IMR-90 (cell line): Measurements from ENCODE around the gene MAML2. TPM values are rescaled to one million over a fixed set of nuclear protein-coding genes. Genes with fewer than 3 reads are reported as not detected.
A peak's percentile ranks its signal among the peaks of the same experiment; 100 is the strongest.

ENCODE experiments used
- ATAC-seq: fragments of 200-7000 bp; cut with Tn5 transposase; 2 replicates; pipeline ENCODE4 v1.9.1; 2020; ENCODE audit warnings: low read depth, mild to moderate bottlenecking, moderate library complexity
- BruUV-seq: library from RNA; stranded (reverse); fragments of 400-500 nt; replicated peaks from 2 replicates; lab custom pipeline; 2021; lab: Mats Ljungman, UMichigan
- CTCF ChIA-PET: fragments of 300-600 bp; formaldehyde crosslinking; extraction: SDS; loops from one replicate; lab custom pipeline; 2021; ENCODE audit warnings: antibody characterized with exemption; lab: Yijun Ruan, JAX
- POLR2A ChIA-PET: fragments of 300-600 bp; sonication (Branson Sonifier 250); formaldehyde crosslinking; loops from one replicate; lab custom pipeline; 2022; ENCODE audit warnings: antibody characterized with exemption; ENCODE audit not compliant: unreplicated experiment; lab: Charles Lee
- DNase-seq: peaks from one replicate; pipeline ENCODE4 v3.0.0; 2013
- H2AFZ ChIP-seq: replicated peaks from 2 replicates; pipeline ENCODE3; 2013; ENCODE audit warnings: low read length, mild to moderate bottlenecking; ENCODE audit not compliant: poor library complexity
- H2AK5ac ChIP-seq: 2 replicates; pipeline ENCODE4 v1.6.1; 2013; ENCODE audit warnings: low read depth, low read length, inconsistent platforms
- H2AK9ac ChIP-seq: replicated peaks from 2 replicates; pipeline ENCODE3; 2013; ENCODE audit warnings: mild to moderate bottlenecking, low read depth, low read length, moderate library complexity; ENCODE audit not compliant: poor library complexity
- H2BK120ac ChIP-seq: 2 replicates; pipeline ENCODE4 v1.6.1; 2013; ENCODE audit warnings: low read depth, low read length, inconsistent platforms
- H2BK15ac ChIP-seq: 3 replicates; pipeline ENCODE4 v1.6.1; 2013; ENCODE audit warnings: low read depth, low read length, inconsistent platforms
- H2BK20ac ChIP-seq: 2 replicates; pipeline ENCODE4 v1.6.1; 2013; ENCODE audit warnings: low read depth, mild to moderate bottlenecking, inconsistent platforms, low read length, moderate library complexity
- H2BK5ac ChIP-seq: 2 replicates; pipeline ENCODE4 v1.6.1; 2013; ENCODE audit warnings: mild to moderate bottlenecking, low read depth, low read length, inconsistent platforms; ENCODE audit not compliant: poor library complexity, severe bottlenecking
- H3K14ac ChIP-seq: replicated peaks from 2 replicates; pipeline ENCODE4 v1.6.1; 2013; ENCODE audit warnings: low read depth, low read length, inconsistent platforms
- H3K18ac ChIP-seq: 2 replicates; pipeline ENCODE4 v1.6.1; 2013; ENCODE audit warnings: low read depth, low read length, control low read depth
- H3K23ac ChIP-seq: 2 replicates; pipeline ENCODE4 v1.6.1; 2013; ENCODE audit warnings: low read depth, low read length, inconsistent platforms
- H3K27ac ChIP-seq: 2 replicates; pipeline ENCODE4 v1.5.1; 2013; ENCODE audit warnings: mild to moderate bottlenecking, control low read depth, low read length; ENCODE audit not compliant: insufficient read depth
- H3K27me3 ChIP-seq: 2 replicates; pipeline ENCODE4 v1.6.1; 2013; ENCODE audit warnings: low read length; ENCODE audit not compliant: control insufficient read depth, insufficient read depth
- H3K36me3 ChIP-seq: 2 replicates; pipeline ENCODE4 v1.6.1; 2013; ENCODE audit warnings: low read length, mixed read lengths; ENCODE audit not compliant: control insufficient read depth, insufficient read depth
- H3K4ac ChIP-seq: 2 replicates; pipeline ENCODE4 v1.6.1; 2013; ENCODE audit warnings: low read depth, low read length, inconsistent platforms
- H3K4me1 ChIP-seq: 2 replicates; pipeline ENCODE4 v1.6.1; 2013; ENCODE audit warnings: low read length, mixed read lengths; ENCODE audit not compliant: control insufficient read depth, insufficient read depth
- H3K4me2 ChIP-seq: 2 replicates; pipeline ENCODE4 v1.6.1; 2013; ENCODE audit warnings: low read depth, mild to moderate bottlenecking, control low read depth, low read length, moderate library complexity
- H3K4me3 ChIP-seq: 2 replicates; pipeline ENCODE4 v1.5.1; 2013; ENCODE audit warnings: low read depth, mild to moderate bottlenecking, control low read depth, low read length, moderate library complexity; ENCODE audit not compliant: insufficient read depth
- H3K56ac ChIP-seq: 2 replicates; pipeline ENCODE4 v1.6.1; 2013; ENCODE audit warnings: low read length, inconsistent platforms; ENCODE audit not compliant: insufficient read depth; ENCODE audit errors: extremely low read depth
- H3K79me1 ChIP-seq, 2 experiments: 2 replicates each; pipeline ENCODE4 v1.6.1; 2013; ENCODE audit warnings: low read length in 2 of 2, inconsistent platforms in 1 of 2, low read depth in 1 of 2
- H3K9ac ChIP-seq: 2 replicates; pipeline ENCODE4 v1.6.1; 2013; ENCODE audit warnings: low read depth, low read length, control low read depth
- H3K9me1 ChIP-seq: 2 replicates; pipeline ENCODE4 v1.6.1; 2013; ENCODE audit warnings: low read length, inconsistent platforms; ENCODE audit not compliant: insufficient read depth
- H3K9me3 ChIP-seq: 2 replicates; pipeline ENCODE4 v1.6.1; 2013; ENCODE audit warnings: low read length; ENCODE audit not compliant: control insufficient read depth, insufficient read depth
- H4K20me1 ChIP-seq: 2 replicates; pipeline ENCODE4 v1.6.1; 2013; ENCODE audit warnings: low read length, inconsistent platforms; ENCODE audit not compliant: insufficient read depth
- H4K5ac ChIP-seq: 2 replicates; pipeline ENCODE4 v1.6.1; 2013; ENCODE audit warnings: mild to moderate bottlenecking, low read depth, low read length, control low read depth
- H4K8ac ChIP-seq, 2 experiments: 2 replicates each; pipeline ENCODE4 v1.6.1; 2013; ENCODE audit warnings: low read depth in 2 of 2, low read length in 2 of 2, control low read depth in 1 of 2, inconsistent platforms in 1 of 2
- H4K91ac ChIP-seq: 2 replicates; pipeline ENCODE4 v1.6.1; 2013; ENCODE audit warnings: low read depth, low read length, inconsistent platforms; ENCODE audit not compliant: insufficient read depth
- BHLHE40 ChIP-seq: fragments of 150-350 bp; IDR thresholded peaks from 2 replicates; pipeline ENCODE4 v1.6.1; 2016; ENCODE audit warnings: mild to moderate bottlenecking, low read depth, low read length
- CHD1 ChIP-seq: IDR thresholded peaks from 2 replicates; pipeline ENCODE4 v1.6.1; 2012; ENCODE audit warnings: low read depth, low read length, improper control_type of control experiment
- CTCF ChIP-seq: conservative IDR thresholded peaks from 2 replicates; pipeline ENCODE4 v1.5.1; 2012; ENCODE audit warnings: mild to moderate bottlenecking, low read depth, low read length, improper control_type of control experiment
- ELK1 ChIP-seq: fragments of 150-350 bp; IDR thresholded peaks from 2 replicates; pipeline ENCODE4 v1.6.1; 2016; ENCODE audit warnings: low read depth, mild to moderate bottlenecking, low read length, moderate library complexity, borderline replicate concordance
- FOS ChIP-seq: fragments of 150-350 bp; IDR thresholded peaks from 2 replicates; pipeline ENCODE4 v1.6.1; 2016; ENCODE audit warnings: low read depth, low read length
- MAFK ChIP-seq: IDR thresholded peaks from 2 replicates; pipeline ENCODE4 v1.6.1; 2012; ENCODE audit warnings: low read depth, low read length, improper control_type of control experiment
- MAZ ChIP-seq: IDR thresholded peaks from 2 replicates; pipeline ENCODE4 v1.6.1; 2012; ENCODE audit warnings: low read depth, mild to moderate bottlenecking, low read length, improper control_type of control experiment, moderate library complexity, borderline replicate concordance
- NFE2L2 ChIP-seq: fragments of 150-350 bp; IDR thresholded peaks from 2 replicates; pipeline ENCODE4 v1.6.1; 2016; ENCODE audit warnings: low read depth, mild to moderate bottlenecking, low read length
- POLR2A ChIP-seq: IDR thresholded peaks from 2 replicates; pipeline ENCODE4 v1.6.1; 2012; ENCODE audit warnings: mild to moderate bottlenecking, low read depth, low read length
- RAD21 ChIP-seq: IDR thresholded peaks from 2 replicates; pipeline ENCODE4 v1.6.1; 2012; ENCODE audit warnings: low read length, improper control_type of control experiment
- RCOR1 ChIP-seq: IDR thresholded peaks from 2 replicates; pipeline ENCODE4 v1.6.1; 2012; ENCODE audit warnings: mild to moderate bottlenecking, low read length, improper control_type of control experiment; ENCODE audit not compliant: insufficient replicate concordance
- RFX5 ChIP-seq: IDR thresholded peaks from 2 replicates; pipeline ENCODE4 v1.8.0; 2012; ENCODE audit warnings: low read depth, mild to moderate bottlenecking, low read length, moderate library complexity
- SMC3 ChIP-seq: fragments of 150-350 bp; IDR thresholded peaks from 2 replicates; pipeline ENCODE4 v1.6.1; 2016; ENCODE audit warnings: low read depth, mild to moderate bottlenecking, antibody characterized with exemption, low read length, moderate library complexity
- WGBS, 2 experiments: methylation state at CpG; one replicate each; pipeline versions ENCODE4 v1.1.5 to v1.1.7; 2013; ENCODE audit warnings: missing lambda C conversion rate in 2 of 2; ENCODE audit not compliant: insufficient read length in 1 of 2; ENCODE audit errors: extremely low coverage in 2 of 2; 5-methylcytosine and 5-hydroxymethylcytosine counted together
- dilution Hi-C: fragments of 300-500 bp; cut with HindIII; formaldehyde crosslinking; loops from one replicate; pipeline ENCODE4 v1.14.3; 2018; ENCODE audit warnings: low sequenced_read_pairs; ENCODE audit not compliant: unreplicated experiment
- in situ Hi-C: fragments of 300-500 bp; cut with MboI; formaldehyde crosslinking; loops from 3 replicates; pipeline ENCODE4 v1.14.3; 2019; ENCODE audit warnings: low sequenced_read_pairs, inconsistent platforms, mixed read lengths
- intact Hi-C: fragments of 100-400 bp; cut with micrococcal nuclease; formaldehyde crosslinking; loops from 2 replicates; pipeline ENCODE4 v1.10.0; 2022
- polyA plus RNA-seq, 3 experiments: library from polyadenylated mRNA; depleted of rRNA; stranded (reverse); fragments of >200 nt; gene quantifications; 2 replicates each; pipeline ENCODE4 v1.2.3, GENCODE V29; 2012; ENCODE audit warnings: low replicate concordance in 1 of 3
- total RNA-seq: library from RNA; depleted of rRNA; stranded (reverse); fragments of >200 nt; gene quantifications from 2 replicates; pipeline ENCODE4 v1.2.3, GENCODE V29; 2012

Gene MAML2
- total and polyA plus RNA-seq, 2 of the 4 experiments (the other 2 are of a cell fraction): 15.0 to 19.5 TPM

GRCh38 chr11:96242971-96243647, 99.9 kb downstream of the MAML2 start:
- no TSS peak for BruUV-seq
- dilution Hi-C loops: no loop called here
- H3K56ac ChIP-seq: peak overlapping the region; percentile 33; the same call in 1 of the 2 replicates
- TF ChIP-seq RAD21 (no peak), SMC3 (no peak), RCOR1 (no peak), RFX5 (no peak), MAZ (peak; percentile 33; the same call in 1 of the 2 replicates), CHD1 (no peak), MAFK (no peak), CTCF (no peak), ELK1 (peak; percentile 99), NFE2L2 (no peak), FOS (no peak), BHLHE40 (peak; percentile 96), POLR2A (no peak)

More at GRCh38 chr11:96242971-96243647, 99.9 kb downstream of the MAML2 start:
- ATAC-seq (peak; percentile 98), DNase-seq (peak; percentile 98)
- H3K79me1 ChIP-seq: peaks cover 28 to 60% of the 10 kb centered on the region in 2 experiments
- H2AK5ac ChIP-seq: no peak overlapping the region
- H3K27me3 ChIP-seq: no peaks in the 10 kb centered on the region
- H2AFZ ChIP-seq: peak overlapping the region; percentile 76
- no peak overlapping the region for H2AK9ac ChIP-seq
- peak overlapping the region; percentile 62 for H3K4ac ChIP-seq
- H4K5ac ChIP-seq: peak overlapping the region; percentile 13; the same call in 1 of the 2 replicates
- H2BK5ac ChIP-seq: peak overlapping the region; percentile 79
- H4K8ac ChIP-seq: peak overlapping the region in 1 of 2 experiments; percentile 32; a peak in 2 of 4 replicates
- no peaks in the 10 kb centered on the region for H3K9me3 ChIP-seq
- peak overlapping the region; percentile 5; the same call in 1 of the 2 replicates for H2BK120ac ChIP-seq
- POLR2A ChIA-PET: interaction anchor here (0.7 to 1.0 kb wide), 2 partner anchors 99 to 196 kb away, joined by 3 to 15 read pairs; no protein-coding TSS in a partner anchor
- peak overlapping the region; percentile 44 for H3K4me3 ChIP-seq
- H4K91ac ChIP-seq: peak overlapping the region; percentile 26; the same call in 1 of the 2 replicates
- H2BK20ac ChIP-seq: peak overlapping the region; percentile 20
- H3K23ac ChIP-seq: peak overlapping the region; percentile 69; the same call in 1 of the 2 replicates
- no peak overlapping the region for H2BK15ac ChIP-seq
- intact Hi-C loops: loop anchor here (1.0 kb wide), 1 partner anchor 100 kb away; the partner anchor contains the start of gene MAML2
- H3K4me1 ChIP-seq: peaks cover 22% of the 10 kb centered on the region
- peaks cover 4% of the 10 kb centered on the region; the same call in 1 of the 2 replicates for H4K20me1 ChIP-seq
- H3K4me2 ChIP-seq: peak overlapping the region; percentile 73
- CTCF ChIA-PET: interaction anchor here (0.5 to 1.7 kb wide), 6 partner anchors 10 to 238 kb away, joined by 3 to 8 read pairs (median 4); partner anchors contain the start of gene MAML2
- H3K9ac ChIP-seq: peak overlapping the region; percentile 51
- H3K27ac ChIP-seq: peak overlapping the region; percentile 80
- H3K36me3 ChIP-seq: no peaks in the 10 kb centered on the region
- in situ Hi-C loops: no loop called here
- 0% methylated on average over 6 of the region's 19 CpGs; no CpG with 5 or more reads in 1 of the 2 experiments for WGBS, 2 experiments
- H3K9me1 ChIP-seq: peaks cover 2% of the 10 kb centered on the region
- H3K14ac ChIP-seq: peak overlapping the region; percentile 62; the same call in 1 of the 2 replicates
- H3K18ac ChIP-seq: peak overlapping the region; percentile 26
